T-helper 9 cell (primary cell): ENCODE data around the gene DGAT2.

ENCODE experiments used
- DNase-seq: peaks from one replicate; pipeline ENCODE4 v3.0.0-alpha.2; 2020

DGAT2 gene

DNA sequence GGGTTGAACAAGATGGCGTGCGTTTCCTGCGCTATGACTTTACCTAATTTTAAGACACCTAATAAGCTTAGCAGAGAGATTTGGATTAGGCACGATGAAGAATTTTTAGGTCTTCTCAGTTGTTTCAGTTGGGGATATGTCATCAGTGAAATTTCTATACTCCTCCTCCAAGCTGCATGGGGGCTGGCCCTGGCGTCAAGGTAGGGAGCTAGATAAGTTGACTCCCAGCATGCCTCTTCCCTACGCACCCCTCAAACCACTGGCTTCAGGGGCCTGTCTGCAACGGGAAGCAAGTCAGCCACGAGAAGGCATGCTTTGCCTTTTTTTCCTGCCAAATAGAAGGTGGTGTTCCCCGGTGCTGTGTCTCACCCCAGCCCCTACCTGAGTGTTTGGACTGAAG is 13.3 kb downstream of the DGAT2 start:
- DNase-seq: no peak

GRCh38 chr11:75782540-75783263 is 14.1 kb downstream of the DGAT2 start:
- DNase-seq: no peak

GRCh38 chr11:75783416-75784084 is 15.0 kb downstream of the DGAT2 start:
- DNase-seq: no peak

- DNase-seq: no peak
Measured at GRCh38 chr11:75784085-75784478, 15.5 kb downstream of the DGAT2 start.

DNA sequence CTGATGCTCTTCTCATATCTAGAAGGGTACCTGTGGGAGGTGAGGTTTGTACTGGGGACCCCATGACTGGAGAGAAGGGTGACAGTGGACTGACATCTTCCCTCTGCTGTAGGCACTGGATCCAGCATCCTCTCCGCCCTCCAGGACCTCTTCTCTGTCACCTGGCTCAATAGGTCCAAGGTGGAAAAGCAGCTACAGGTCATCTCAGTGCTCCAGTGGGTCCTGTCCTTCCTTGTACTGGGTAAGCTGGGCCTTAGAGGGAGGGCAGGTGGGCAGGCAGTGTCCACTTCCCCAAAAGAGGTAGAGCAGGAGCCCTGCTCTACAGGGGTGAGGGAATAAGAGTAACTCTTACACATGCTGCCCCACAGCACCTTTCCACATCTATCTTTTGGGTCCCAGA is 15.9 kb downstream of the DGAT2 start:
- no peak for DNase-seq

GRCh38 chr11:75785187-75785586 is 16.6 kb downstream of the DGAT2 start:
- DNase-seq: no peak

- no peak for DNase-seq
Measured at GRCh38 chr11:75786101-75786736, 17.6 kb downstream of the DGAT2 start.

DNA sequence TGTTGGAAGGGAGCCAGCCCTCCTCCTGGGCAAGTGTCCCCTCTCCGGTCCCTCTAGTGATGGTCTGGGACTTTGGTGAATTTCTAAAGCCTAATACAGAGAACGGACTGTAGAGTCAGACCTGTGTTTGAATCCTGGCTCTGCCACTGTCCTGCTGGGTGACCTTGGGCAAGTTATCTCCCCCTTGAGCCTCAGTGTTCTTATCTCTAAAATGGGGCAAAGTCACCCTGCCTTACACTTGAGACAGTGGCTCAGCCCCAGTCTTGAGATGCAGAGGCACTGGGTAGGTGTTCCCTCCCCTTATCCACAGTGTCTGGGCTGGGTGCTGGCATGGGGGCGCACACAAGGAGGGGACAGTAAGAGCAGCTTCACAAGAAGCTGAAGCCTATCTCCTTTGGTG is 20.9 kb downstream of the DGAT2 start:
- DNase-seq: no peak

- DNase-seq: no peak
Measured at GRCh38 chr11:75790986-75791385, 22.4 kb downstream of the DGAT2 start.

- no peak for DNase-seq
Measured at GRCh38 chr11:75792127-75792731, 23.7 kb downstream of the DGAT2 start.

DNA sequence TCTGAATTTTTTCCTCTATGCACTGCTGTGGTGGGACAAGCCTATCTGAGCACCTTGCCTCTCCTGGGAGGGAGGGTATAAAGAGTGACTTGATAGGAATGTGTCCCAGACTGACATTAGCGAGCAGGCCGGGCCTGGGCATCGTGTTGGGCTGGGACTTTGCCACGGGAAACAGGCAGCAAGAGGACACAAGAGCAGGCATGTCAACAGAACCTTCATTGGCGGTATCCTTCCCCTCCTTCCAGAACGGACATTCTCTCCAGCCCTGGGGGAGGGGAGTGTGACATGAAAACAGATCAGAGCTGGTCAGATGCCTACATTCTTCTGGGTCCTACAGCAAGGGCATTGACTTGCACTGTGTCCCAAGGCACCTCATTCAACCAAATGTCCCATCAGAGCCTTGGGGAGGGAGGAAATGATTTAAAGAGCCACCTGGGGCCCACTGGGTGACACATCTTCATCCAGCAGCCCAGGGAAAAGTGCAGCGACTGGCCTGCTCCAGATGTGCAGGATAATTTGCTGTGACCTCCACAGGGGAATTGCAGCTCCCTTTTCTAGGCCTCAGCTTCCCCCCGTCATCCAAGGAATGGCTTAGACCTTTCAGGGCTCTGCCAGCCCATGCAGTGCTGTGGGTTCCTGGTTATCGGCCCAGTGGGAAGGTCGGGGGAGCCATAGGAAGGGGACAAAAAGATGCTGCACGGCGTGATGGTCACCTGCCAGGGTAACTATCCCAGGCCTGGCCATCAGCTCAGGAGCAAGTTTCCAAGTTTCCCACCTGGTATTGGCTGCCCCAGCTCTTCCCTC is 24.6 kb downstream of the DGAT2 start:
- no peak for DNase-seq

GRCh38 chr11:75793966-75794365 is 25.4 kb downstream of the DGAT2 start:
- DNase-seq: no peak

GRCh38 chr11:75795276-75796090 is 26.9 kb downstream of the DGAT2 start:
- no peak for DNase-seq

- DNase-seq: no peak
Measured at GRCh38 chr11:75796091-75796435, 27.5 kb downstream of the DGAT2 start.

DNA sequence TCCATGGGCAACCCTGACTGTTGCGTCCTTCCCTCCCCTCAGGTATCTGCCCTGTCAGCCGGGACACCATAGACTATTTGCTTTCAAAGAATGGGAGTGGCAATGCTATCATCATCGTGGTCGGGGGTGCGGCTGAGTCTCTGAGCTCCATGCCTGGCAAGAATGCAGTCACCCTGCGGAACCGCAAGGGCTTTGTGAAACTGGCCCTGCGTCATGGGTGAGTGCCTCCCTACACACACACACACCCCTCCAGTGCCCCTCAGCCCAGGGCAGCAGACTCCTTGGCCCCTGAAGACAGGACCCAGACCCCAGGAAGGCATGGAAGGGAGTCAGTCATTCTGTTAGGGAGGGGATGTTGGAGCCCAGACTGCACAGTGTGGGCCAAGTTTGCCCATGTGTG is 28.5 kb downstream of the DGAT2 start:
- DNase-seq: no peak

GRCh38 chr11:75797792-75798191 is 29.2 kb downstream of the DGAT2 start:
- DNase-seq: no peak

DNA sequence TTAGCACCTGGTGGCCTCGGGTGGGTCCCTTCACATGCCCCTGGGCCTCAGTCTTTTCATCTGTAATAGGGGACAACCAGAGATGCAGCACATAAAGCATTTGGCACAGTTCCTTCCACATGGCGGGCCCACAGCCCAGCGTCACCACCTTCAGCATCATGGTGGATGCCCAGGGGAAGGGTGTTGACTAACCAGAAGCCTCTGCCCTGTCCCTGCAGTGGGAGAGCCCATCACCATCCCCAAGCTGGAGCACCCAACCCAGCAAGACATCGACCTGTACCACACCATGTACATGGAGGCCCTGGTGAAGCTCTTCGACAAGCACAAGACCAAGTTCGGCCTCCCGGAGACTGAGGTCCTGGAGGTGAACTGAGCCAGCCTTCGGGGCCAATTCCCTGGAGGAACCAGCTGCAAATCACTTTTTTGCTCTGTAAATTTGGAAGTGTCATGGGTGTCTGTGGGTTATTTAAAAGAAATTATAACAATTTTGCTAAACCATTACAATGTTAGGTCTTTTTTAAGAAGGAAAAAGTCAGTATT is 31.6 kb downstream of the DGAT2 start:
- DNase-seq: no peak

DNA sequence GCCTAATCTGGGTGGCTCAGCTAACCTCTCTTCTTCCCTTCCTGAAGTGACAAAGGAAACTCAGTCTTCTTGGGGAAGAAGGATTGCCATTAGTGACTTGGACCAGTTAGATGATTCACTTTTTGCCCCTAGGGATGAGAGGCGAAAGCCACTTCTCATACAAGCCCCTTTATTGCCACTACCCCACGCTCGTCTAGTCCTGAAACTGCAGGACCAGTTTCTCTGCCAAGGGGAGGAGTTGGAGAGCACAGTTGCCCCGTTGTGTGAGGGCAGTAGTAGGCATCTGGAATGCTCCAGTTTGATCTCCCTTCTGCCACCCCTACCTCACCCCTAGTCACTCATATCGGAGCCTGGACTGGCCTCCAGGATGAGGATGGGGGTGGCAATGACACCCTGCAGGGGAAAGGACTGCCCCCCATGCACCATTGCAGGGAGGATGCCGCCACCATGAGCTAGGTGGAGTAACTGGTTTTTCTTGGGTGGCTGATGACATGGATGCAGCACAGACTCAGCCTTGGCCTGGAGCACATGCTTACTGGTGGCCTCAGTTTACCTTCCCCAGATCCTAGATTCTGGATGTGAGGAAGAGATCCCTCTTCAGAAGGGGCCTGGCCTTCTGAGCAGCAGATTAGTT is 32.3 kb downstream of the DGAT2 start:
- DNase-seq: no peak

GRCh38 chr11:75801362-75802020 is 32.9 kb downstream of the DGAT2 start:
- DNase-seq: no peak

DNA sequence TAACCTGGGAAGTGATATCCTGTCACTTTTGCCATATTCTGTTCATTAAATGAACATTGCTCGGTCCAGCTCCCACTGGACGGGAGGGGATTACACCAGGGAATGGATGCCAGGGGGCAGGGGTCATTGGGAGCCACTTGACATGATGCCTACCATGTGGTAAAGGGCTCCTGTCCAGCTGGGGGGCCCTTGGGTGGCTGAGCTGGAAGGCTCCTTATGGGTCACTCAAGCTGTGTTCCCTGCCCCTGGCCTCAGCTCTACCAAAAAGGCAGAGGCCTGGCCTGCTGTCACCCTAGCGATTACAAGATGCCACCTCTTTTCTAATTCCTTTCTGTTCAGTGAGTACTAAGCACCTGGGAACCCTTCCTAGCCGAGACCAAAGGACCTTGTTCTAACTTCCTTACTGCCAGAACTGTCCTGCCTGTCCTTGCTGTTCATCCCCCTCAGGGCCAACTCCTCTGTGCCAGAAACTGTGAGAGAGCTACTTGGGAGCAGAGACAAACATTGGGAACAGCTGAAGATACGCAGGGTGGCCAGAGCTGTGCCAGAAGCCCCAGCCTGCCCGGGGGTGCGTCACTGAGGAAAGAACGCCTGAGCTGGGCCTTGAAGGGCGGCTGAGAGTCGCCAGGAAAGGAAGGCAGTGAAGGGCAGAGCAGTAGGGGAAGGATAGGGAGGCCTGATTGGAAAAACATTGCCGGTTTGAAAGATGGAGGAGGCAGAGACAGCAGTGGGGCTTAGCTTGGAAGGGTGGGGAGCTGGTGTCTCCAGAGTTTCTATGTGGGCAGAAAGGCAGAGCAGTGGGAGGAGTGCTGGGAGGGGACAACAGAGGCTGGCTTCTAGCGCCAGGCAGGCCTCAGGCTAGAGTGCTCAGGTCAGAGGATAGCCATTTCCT is 33.7 kb downstream of the DGAT2 start:
- DNase-seq: no peak
